Fibroblast of lung (primary cell): ENCODE results near the gene ATP7A. TPM values are rescaled to one million over a fixed set of nuclear protein-coding genes. Genes with fewer than 3 reads are reported as not detected.
"Not testable (repeated sequence)": the region's sequence is repeated elsewhere in the genome, so short reads cannot be mapped to it uniquely, and the experiment has no call there.

ENCODE experiments used
- DNase-seq, 2 donors: peaks; one replicate each; pipeline versions ENCODE4 v3.0.0 to v3.0.0-alpha.2; 2010; ENCODE audit warnings: low read depth in 2 of 2
- H2AFZ ChIP-seq: 2 replicates; pipeline ENCODE4 v1.5.1; 2012; ENCODE audit warnings: low read length, control low read depth, inconsistent platforms
- H3K27ac ChIP-seq: 2 replicates; pipeline ENCODE4 v1.5.1; 2011; ENCODE audit warnings: low read length, control low read depth; ENCODE audit not compliant: insufficient read depth
- H3K27me3 ChIP-seq: 2 replicates; pipeline ENCODE4 v1.5.1; 2011; ENCODE audit warnings: mild to moderate bottlenecking, low read length; ENCODE audit not compliant: control insufficient read depth, insufficient read depth
- H3K36me3 ChIP-seq: 2 replicates; pipeline ENCODE4 v1.5.1; 2011; ENCODE audit warnings: low read length; ENCODE audit not compliant: control insufficient read depth, insufficient read depth
- H3K4me1 ChIP-seq: 2 replicates; pipeline ENCODE4 v1.5.1; 2011; ENCODE audit warnings: low read length; ENCODE audit not compliant: control insufficient read depth, insufficient read depth; ENCODE audit errors: extremely low read depth
- H3K4me2 ChIP-seq: 2 replicates; pipeline ENCODE4 v1.5.1; 2011; ENCODE audit warnings: low read length, control low read depth; ENCODE audit not compliant: insufficient read depth; ENCODE audit errors: extremely low read depth
- H3K4me3 ChIP-seq, 4 experiments: fragments of 200-600 bp in 1 of 4; sonication (generic) in 1 of 4; replicated peaks in 1 of 4; 2 replicates each; pipeline ENCODE4 v1.5.1; 2011 to 2016; ENCODE audit warnings: low read length in 4 of 4, low read depth in 3 of 4, mild to moderate bottlenecking in 3 of 4, control low read depth in 2 of 4, inconsistent platforms in 1 of 4, mixed read lengths in 1 of 4; ENCODE audit not compliant: insufficient read depth in 1 of 4; ENCODE audit errors: control extremely low read depth in 1 of 4
- H3K79me2 ChIP-seq: 2 replicates; pipeline ENCODE4 v1.5.1; 2012; ENCODE audit warnings: mild to moderate bottlenecking, low read length, inconsistent platforms; ENCODE audit not compliant: control insufficient read depth, insufficient read depth
- H3K9ac ChIP-seq: 2 replicates; pipeline ENCODE4 v1.5.1; 2011; ENCODE audit warnings: mild to moderate bottlenecking, low read length, control low read depth; ENCODE audit not compliant: insufficient read depth
- H3K9me3 ChIP-seq: 2 replicates; pipeline ENCODE4 v1.5.1; 2012; ENCODE audit warnings: low read depth, low read length; ENCODE audit not compliant: control insufficient read depth, insufficient read depth
- H4K20me1 ChIP-seq: 2 replicates; pipeline ENCODE4 v1.5.1; 2011; ENCODE audit warnings: low read length; ENCODE audit not compliant: control insufficient read depth, insufficient read depth; ENCODE audit errors: extremely low read depth
- CTCF ChIP-seq, 2 donors: IDR thresholded peaks in 1 of 2; conservative IDR thresholded peaks in 1 of 2; 1 replicate in 1 of 2; 2 replicates in 1 of 2; pipeline ENCODE4 v1.5.1; 2011 to 2012; ENCODE audit warnings: low read length in 2 of 2, control low read depth in 1 of 2, inconsistent platforms in 1 of 2, low read depth in 1 of 2, mild to moderate bottlenecking in 1 of 2
- EZH2 ChIP-seq: IDR thresholded peaks from 2 replicates; pipeline ENCODE4 v1.5.1; 2012; ENCODE audit warnings: low read length, control low read depth, mild to moderate bottlenecking; ENCODE audit errors: missing control alignments
- polyA plus RNA-seq, 2 donors: library from polyadenylated mRNA; depleted of rRNA in 1 of 2; stranded (reverse) in 1 of 2; unstranded in 1 of 2; fragments of >200 nt; gene quantifications; 2 replicates each; pipeline ENCODE4 v1.2.1, GENCODE V29; 2011 to 2012; ENCODE audit warnings: missing spikeins in 1 of 2
- total RNA-seq: library from RNA; depleted of rRNA; stranded (reverse); fragments of >200 nt; gene quantifications from 2 replicates; pipeline ENCODE4 v1.2.1, GENCODE V29; 2014

The ATP7A gene
- total and polyA plus RNA-seq, 2 donors (not counting 1 experiment from before 2014, with no cell fraction given), result 12.2 to 18.3 TPM

GRCh38 chrX:77917294-77917933 is 6.9 kb downstream of the ATP7A start:
- no peak overlapping the region for H3K27ac ChIP-seq
- no peaks in the 10 kb centered on the region for H4K20me1 ChIP-seq
- TF ChIP-seq CTCF (conservative IDR thresholded peaks at IDR 0.05 in 1 of 2, IDR thresholded peaks at IDR 0.05 in 1 of 2; ENCODE audit: low read depth in 1 of 2, low read length in 2 of 2) (no peak), EZH2 (no peak)
- H3K9me3 ChIP-seq, result no peaks in the 10 kb centered on the region
- H3K9ac ChIP-seq, result no peak overlapping the region
- no peaks in the 10 kb centered on the region for H3K27me3 ChIP-seq
- no peak overlapping the region for H2AFZ ChIP-seq
- no peaks in the 10 kb centered on the region for H3K36me3 ChIP-seq
- H3K4me1 ChIP-seq, result no peaks in the 10 kb centered on the region
- H3K79me2 ChIP-seq, result peaks cover 2% of the 10 kb centered on the region
- peak overlapping the region; percentile 37 for H3K4me2 ChIP-seq
- H3K4me3 ChIP-seq, result no peak overlapping the region
- DNase-seq, result no peak

- Histone ChIP-seq H3K4me2 (no peak overlapping the region), H3K4me3 (no peak overlapping the region), H3K79me2 (peaks cover 2% of the 10 kb centered on the region), H4K20me1 (no peaks in the 10 kb centered on the region), H3K27me3 (no peaks in the 10 kb centered on the region), H3K9me3 (no peaks in the 10 kb centered on the region), H3K9ac (no peak overlapping the region), H2AFZ (no peak overlapping the region), H3K4me1 (no peaks in the 10 kb centered on the region), H3K27ac (no peak overlapping the region), H3K36me3 (no peaks in the 10 kb centered on the region)
- DNase-seq, result peak; percentile 40 to 41
- TF ChIP-seq CTCF (conservative IDR thresholded peaks at IDR 0.05 in 1 of 2, IDR thresholded peaks at IDR 0.05 in 1 of 2; ENCODE audit: low read depth in 1 of 2, low read length in 2 of 2), result no peak
- TF ChIP-seq EZH2, result no peak
Measured at GRCh38 chrX:77918568-77918967, 8.1 kb downstream of the ATP7A start.

GRCh38 chrX:77919370-77919769 is 8.9 kb downstream of the ATP7A start:
- not testable (repeated sequence) for H3K9me3 ChIP-seq, H3K27me3 ChIP-seq, H3K4me2 ChIP-seq, H3K79me2 ChIP-seq, H3K4me1 ChIP-seq, H2AFZ ChIP-seq, H3K4me3 ChIP-seq, H3K9ac ChIP-seq, H3K36me3 ChIP-seq, H4K20me1 ChIP-seq, H3K27ac ChIP-seq, DNase-seq
